ENCODE data around the gene SF3A1. TPM values are rescaled to one million over a fixed set of nuclear protein-coding genes. Genes with fewer than 3 reads are reported as not detected.
A peak's percentile ranks its signal among the peaks of the same experiment; 100 is the strongest.

SF3A1 gene
- total RNA-seq, 2 donors from 2014 or later, result 191 to 195 TPM

- H3K36me3 ChIP-seq (ENCODE audit: control insufficient read depth, insufficient read depth, low read length), result peaks cover 8% of the 10 kb centered on the region
- H3K9me3 ChIP-seq (ENCODE audit: control insufficient read depth, low read length), result no peaks in the 10 kb centered on the region
- no peak for DNase-seq
- H3K4me1 ChIP-seq (ENCODE audit: control insufficient read depth, insufficient read depth, low read length), result peaks cover 5% of the 10 kb centered on the region
- Mint-ChIP-seq H3K36me3 (ENCODE audit: low read depth) (peaks cover 10% of the 10 kb centered on the region), H3K4me3 (no peak overlapping the region), H3K27ac (peak overlapping the region; percentile 17), H3K27me3 (ENCODE audit: insufficient read depth) (peaks cover under 1% of the 10 kb centered on the region), H3K4me1 (peaks cover 18% of the 10 kb centered on the region), H3K9me3 (no peaks in the 10 kb centered on the region)
- H3K4me3 ChIP-seq (ENCODE audit: low read length), result no peak overlapping the region
- H3K27me3 ChIP-seq (ENCODE audit: control insufficient read depth, insufficient read depth, low read length, poor library complexity, severe bottlenecking), result no peaks in the 10 kb centered on the region
- WGBS, 2 experiments (ENCODE audit: insufficient coverage in 1 of 2, insufficient read length in 1 of 2), result 83% methylated on average over 6 to 10 of the region's 10 CpGs
- H3K9ac ChIP-seq (ENCODE audit: extremely low read depth, low read length, poor library complexity, severe bottlenecking), result no peak overlapping the region
- no peak overlapping the region for H3K27ac ChIP-seq (ENCODE audit: low read depth, low read length)
- TF ChIP-seq CTCF (conservative IDR thresholded peaks at IDR 0.05), result no peak
Observed at GRCh38 chr22:30361916-30362650, 5.4 kb upstream of the SF3A1 start.

- Mint-ChIP-seq H3K4me1 (peaks cover 36% of the 10 kb centered on the region), H3K27ac (no peak overlapping the region), H3K27me3 (ENCODE audit: insufficient read depth) (peaks cover 2% of the 10 kb centered on the region), H3K4me3 (no peak overlapping the region), H3K36me3 (ENCODE audit: low read depth) (peaks cover 5% of the 10 kb centered on the region), H3K9me3 (no peaks in the 10 kb centered on the region)
- H3K9me3 ChIP-seq (ENCODE audit: control insufficient read depth, low read length), result no peaks in the 10 kb centered on the region
- peaks cover 8% of the 10 kb centered on the region for H3K36me3 ChIP-seq (ENCODE audit: control insufficient read depth, insufficient read depth, low read length)
- no peak overlapping the region for H3K9ac ChIP-seq (ENCODE audit: extremely low read depth, low read length, poor library complexity, severe bottlenecking)
- DNase-seq, result no peak
- H3K4me1 ChIP-seq (ENCODE audit: control insufficient read depth, insufficient read depth, low read length), result peaks cover 5% of the 10 kb centered on the region
- H3K27ac ChIP-seq (ENCODE audit: low read depth, low read length), result no peak overlapping the region
- 91 to 93% methylated on average over 4 to 6 of the region's 6 CpGs for WGBS, 2 experiments (ENCODE audit: insufficient coverage in 1 of 2, insufficient read length in 1 of 2)
- no peaks in the 10 kb centered on the region for H3K27me3 ChIP-seq (ENCODE audit: control insufficient read depth, insufficient read depth, low read length, poor library complexity, severe bottlenecking)
- TF ChIP-seq CTCF (conservative IDR thresholded peaks at IDR 0.05), result no peak
- no peak overlapping the region for H3K4me3 ChIP-seq (ENCODE audit: low read length)
Observed at GRCh38 chr22:30358541-30358940, 1.8 kb upstream of the SF3A1 start.

DNA sequence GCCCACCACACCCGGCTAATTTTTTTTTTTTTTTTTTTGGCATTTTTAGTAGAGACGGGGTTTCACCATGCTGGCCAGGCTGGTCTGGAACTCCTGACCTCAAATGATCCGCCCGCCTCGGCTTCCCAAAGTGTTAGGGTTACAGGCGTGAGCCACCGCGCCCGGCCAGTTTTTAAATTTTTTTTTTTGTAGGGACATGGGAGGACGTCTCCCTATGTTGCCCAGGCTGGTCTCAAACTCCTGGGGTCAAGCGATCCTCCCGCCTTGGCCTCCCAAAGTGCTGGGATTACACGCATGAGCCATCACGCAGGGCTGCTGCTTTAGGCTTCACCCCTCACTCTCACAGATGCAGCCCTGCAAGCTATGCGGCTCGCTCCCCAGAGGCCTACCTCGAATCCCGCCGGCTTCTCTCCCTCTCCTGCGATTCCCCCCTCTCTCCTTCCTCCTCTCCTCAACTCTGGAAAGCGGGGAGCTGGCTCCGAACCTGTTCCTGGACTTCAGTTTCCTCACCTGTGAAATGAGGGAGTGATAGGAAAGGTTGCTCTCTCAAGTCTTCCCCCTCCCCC lies 1.0 kb upstream of the SF3A1 start:
- H3K27ac Mint-ChIP-seq, result peak overlapping the region; percentile 97
- H3K27me3 ChIP-seq (ENCODE audit: control insufficient read depth, insufficient read depth, low read length, poor library complexity, severe bottlenecking), result no peaks in the 10 kb centered on the region
- no peaks in the 10 kb centered on the region for H3K9me3 ChIP-seq (ENCODE audit: control insufficient read depth, low read length)
- H3K4me3 Mint-ChIP-seq, result peak overlapping the region; percentile 97
- peaks cover 2% of the 10 kb centered on the region for H3K27me3 Mint-ChIP-seq (ENCODE audit: insufficient read depth)
- H3K9me3 Mint-ChIP-seq, result no peaks in the 10 kb centered on the region
- H3K27ac ChIP-seq (ENCODE audit: low read depth, low read length), result no peak overlapping the region
- WGBS, 2 experiments (ENCODE audit: insufficient coverage in 1 of 2, insufficient read length in 1 of 2), result 60 to 86% methylated on average over 7 to 19 of the region's 22 CpGs
- no peak for DNase-seq
- peak overlapping the region; percentile 94 for H3K9ac ChIP-seq (ENCODE audit: extremely low read depth, low read length, poor library complexity, severe bottlenecking)
- TF ChIP-seq CTCF (conservative IDR thresholded peaks at IDR 0.05), result no peak
- peaks cover 32% of the 10 kb centered on the region for H3K4me1 Mint-ChIP-seq
- H3K36me3 ChIP-seq (ENCODE audit: control insufficient read depth, insufficient read depth, low read length), result peaks cover 12% of the 10 kb centered on the region
- peak overlapping the region; percentile 99 for H3K4me3 ChIP-seq (ENCODE audit: low read length)
- H3K36me3 Mint-ChIP-seq (ENCODE audit: low read depth), result peaks cover 8% of the 10 kb centered on the region
- H3K4me1 ChIP-seq (ENCODE audit: control insufficient read depth, insufficient read depth, low read length), result peaks cover 5% of the 10 kb centered on the region
